Breast epithelium (tissue), 3 donors: ENCODE results near the gene ZNF562.

Source experiments
- POLR2A ChIP-seq: fragments of 450-650 bp; IDR thresholded peaks from one replicate; pipeline ENCODE4 v1.6.1; 2016; ENCODE audit warnings: antibody characterized with exemption, mild to moderate bottlenecking, moderate library complexity
- TF ChIP-seq, protein P1 (sequence below), 3 donors: fragments of 450-650 bp; IDR thresholded peaks; one replicate each; pipeline ENCODE4 v1.5.1; 2016 to 2017; ENCODE audit warnings: antibody characterized with exemption in 3 of 3, mild to moderate bottlenecking in 3 of 3, moderate library complexity in 3 of 3

DNA sequence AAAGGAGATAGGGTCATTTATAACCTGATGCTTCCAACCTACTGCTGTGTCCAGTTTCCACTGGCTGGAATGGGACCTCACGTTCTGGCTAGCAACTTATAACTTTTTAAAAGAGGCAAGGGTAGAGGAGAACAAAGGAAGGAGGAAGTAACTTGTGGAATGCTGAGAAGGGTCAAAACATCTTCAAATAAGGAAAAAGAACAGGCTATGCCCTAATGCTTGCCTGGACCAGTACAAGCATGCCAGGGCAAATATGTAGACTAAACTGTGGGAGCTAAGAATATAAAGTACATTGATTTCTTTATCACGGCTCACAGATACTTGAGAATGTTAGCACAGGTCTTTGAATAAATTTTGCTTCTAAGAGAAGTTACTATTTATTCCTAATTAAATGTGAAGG, 52.4 kb downstream of the ZNF562 start:
- TF ChIP-seq, protein P1, sequence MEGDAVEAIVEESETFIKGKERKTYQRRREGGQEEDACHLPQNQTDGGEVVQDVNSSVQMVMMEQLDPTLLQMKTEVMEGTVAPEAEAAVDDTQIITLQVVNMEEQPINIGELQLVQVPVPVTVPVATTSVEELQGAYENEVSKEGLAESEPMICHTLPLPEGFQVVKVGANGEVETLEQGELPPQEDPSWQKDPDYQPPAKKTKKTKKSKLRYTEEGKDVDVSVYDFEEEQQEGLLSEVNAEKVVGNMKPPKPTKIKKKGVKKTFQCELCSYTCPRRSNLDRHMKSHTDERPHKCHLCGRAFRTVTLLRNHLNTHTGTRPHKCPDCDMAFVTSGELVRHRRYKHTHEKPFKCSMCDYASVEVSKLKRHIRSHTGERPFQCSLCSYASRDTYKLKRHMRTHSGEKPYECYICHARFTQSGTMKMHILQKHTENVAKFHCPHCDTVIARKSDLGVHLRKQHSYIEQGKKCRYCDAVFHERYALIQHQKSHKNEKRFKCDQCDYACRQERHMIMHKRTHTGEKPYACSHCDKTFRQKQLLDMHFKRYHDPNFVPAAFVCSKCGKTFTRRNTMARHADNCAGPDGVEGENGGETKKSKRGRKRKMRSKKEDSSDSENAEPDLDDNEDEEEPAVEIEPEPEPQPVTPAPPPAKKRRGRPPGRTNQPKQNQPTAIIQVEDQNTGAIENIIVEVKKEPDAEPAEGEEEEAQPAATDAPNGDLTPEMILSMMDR (IDR thresholded peaks at IDR 0.05), result no peak
- no peak for TF ChIP-seq POLR2A
